NOMO-1 treated with dmso at 0.1 percent for 144 hours (cell line): ENCODE measurements around the gene POLR1D.

Source experiments
- DNase-seq: peaks from one replicate; lab custom pipeline; 2025; ENCODE audit not compliant: unreplicated experiment; lab: John Stamatoyannopoulos, UW

Gene POLR1D

DNA sequence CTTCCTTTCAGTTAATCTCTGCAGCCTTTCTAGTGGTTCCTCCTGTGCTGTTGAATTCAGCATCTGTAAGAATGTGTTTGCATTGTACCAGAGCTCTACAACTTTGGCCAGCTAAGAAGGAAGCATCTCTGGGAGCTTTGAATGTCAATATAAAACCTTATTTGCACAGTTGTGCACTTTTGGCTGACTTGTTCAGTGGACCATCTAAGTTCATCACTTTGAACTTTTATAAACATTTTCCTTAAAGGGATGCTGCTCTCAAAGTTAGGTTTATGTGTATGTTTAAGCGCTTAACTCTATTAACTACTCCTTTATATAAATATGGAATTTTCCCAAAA lies 15.6 kb downstream of the POLR1D start:
- DNase-seq = no peak

DNA sequence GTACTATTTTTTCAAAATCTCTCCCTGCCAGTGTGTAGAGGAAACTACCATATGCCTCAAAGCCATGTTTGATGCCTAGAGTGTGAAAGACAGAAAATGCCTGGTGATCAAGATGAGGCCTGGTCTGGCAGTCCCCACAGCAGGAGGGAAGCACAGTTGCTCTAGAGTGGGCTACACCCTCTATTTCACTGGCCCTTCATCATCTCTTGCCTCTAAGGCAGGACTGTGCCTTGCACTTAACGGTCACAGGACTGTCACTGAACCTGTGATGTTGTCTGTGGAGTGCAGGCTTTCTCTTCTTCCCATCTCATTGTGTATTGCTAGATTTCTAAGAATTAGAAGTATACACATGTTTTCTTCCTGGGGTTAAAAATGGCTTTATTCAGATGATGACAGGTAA lies 16.3 kb downstream of the POLR1D start:
- DNase-seq = no peak

DNA sequence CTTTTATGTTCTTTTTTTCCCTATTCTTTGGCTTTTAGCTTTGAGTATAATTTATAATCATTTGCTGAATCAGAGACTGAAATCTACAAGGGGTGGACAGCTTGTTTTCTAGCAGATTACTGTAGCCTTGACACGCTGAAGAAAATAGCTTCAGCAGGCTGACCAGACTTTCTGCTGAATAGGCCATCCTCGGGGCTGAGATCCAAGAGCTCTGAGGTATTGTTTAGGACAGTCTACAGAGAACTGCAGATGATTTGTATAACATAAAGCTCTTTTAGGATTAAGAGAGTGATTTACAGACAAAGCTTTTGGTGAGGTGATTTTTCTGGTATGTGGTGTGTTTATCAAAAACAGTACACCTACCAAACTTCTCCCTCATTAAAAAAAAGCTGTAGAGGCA lies 16.8 kb downstream of the POLR1D start:
- no peak for DNase-seq

- no peak for DNase-seq
Measured at GRCh38 chr13:27639186-27639585, 17.5 kb downstream of the POLR1D start.

DNA sequence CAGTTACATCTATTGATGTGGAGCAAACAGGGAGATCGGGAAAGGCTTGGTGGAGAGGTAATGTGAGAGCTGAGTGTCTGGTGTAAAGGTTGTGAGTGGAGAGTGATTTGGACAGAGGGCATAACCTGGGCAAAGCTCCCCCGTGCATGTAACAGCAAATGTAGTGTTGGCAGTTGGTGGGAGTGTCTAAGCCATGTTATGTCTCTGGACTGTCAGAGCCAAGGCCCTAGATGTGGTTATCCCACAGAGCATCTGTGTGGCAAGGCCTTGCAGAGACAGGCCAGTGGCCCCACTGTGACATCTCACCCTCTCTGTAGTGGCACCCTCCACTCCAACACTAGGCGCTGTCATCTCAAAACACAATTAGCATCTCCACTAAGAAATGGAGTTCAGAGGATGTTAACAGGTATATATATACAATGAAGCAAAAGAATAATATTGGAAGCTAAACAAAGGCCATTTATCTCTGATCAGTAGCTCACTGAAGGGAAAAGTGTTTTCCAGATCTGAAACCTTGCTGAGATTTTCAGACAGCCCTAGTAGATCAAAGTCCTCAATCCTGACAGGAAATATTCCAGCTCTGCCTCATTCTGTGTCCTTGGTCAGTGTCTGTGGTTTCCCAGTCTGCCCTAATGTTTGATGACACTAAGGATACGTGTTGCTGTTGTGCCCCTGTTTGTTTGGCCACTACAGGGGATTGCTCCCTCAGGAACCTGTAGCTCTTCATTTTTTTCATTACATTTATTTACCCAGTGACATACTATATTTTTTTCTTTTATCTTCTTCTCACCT lies 20.2 kb downstream of the POLR1D start:
- no peak for DNase-seq

- DNase-seq = no peak
Measured at GRCh38 chr13:27643334-27644132, 21.8 kb downstream of the POLR1D start.

DNA sequence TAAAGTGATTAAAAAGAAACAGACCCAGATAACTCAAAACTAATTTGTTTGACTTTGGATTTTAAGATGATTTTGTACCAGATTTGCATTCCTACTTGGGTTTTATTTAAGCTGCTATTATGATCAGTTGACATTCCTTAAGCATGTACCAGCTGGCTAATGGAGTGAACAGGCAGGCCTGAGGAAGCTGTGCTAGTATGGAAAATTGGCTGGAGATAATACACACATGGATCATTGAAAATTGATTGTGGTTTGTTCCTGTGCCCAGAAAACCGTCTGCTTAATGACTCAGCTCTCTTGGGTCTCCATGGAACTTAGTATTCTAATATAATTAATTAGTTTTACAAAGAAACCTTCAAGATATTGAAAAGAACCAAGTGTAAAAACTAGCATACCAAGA lies 22.6 kb downstream of the POLR1D start:
- no peak for DNase-seq

GRCh38 chr13:27650312-27650711 lies 28.6 kb downstream of the POLR1D start:
- no peak for DNase-seq

DNA sequence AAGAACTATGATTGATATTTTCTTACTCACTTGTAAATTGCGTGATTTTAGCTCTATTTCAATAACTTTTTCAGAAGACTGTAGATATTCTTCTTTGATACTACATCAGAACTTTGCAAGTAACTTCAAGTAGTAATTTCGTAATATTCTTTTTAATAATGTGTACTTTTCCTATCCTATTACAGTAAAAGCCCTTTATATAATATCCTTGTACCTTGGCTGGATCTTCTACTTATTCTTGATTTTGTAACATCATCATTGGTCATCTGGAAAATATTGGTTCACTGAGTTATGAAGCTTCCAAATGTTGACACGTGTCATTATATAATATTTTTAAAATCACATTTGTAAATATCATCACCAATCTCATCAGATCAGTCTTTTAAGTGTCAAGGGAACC lies 32.4 kb downstream of the POLR1D start:
- no peak for DNase-seq

DNA sequence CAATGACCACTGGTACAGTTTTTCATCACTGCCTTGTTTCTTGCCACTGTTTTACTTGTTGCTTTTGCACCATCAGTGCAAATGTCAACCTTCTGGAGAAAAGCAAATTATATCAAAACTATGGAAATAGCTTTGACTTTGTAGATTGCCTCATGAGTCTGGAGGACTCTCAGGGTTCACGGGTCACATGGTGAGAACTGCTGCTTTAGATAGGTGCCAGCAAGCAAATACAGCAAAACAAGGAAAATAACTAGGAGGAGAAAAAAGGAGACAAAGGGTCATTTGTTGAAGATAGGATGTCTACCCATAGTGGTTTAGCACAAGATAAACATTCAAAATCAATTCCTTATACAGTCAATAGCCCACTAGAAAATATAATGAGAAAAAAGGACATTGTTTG lies 33.1 kb downstream of the POLR1D start:
- DNase-seq = no peak

GRCh38 chr13:27657724-27658123 lies 36.0 kb downstream of the POLR1D start:
- no peak for DNase-seq

- DNase-seq = no peak
Measured at GRCh38 chr13:27658546-27658945, 36.9 kb downstream of the POLR1D start.

DNA sequence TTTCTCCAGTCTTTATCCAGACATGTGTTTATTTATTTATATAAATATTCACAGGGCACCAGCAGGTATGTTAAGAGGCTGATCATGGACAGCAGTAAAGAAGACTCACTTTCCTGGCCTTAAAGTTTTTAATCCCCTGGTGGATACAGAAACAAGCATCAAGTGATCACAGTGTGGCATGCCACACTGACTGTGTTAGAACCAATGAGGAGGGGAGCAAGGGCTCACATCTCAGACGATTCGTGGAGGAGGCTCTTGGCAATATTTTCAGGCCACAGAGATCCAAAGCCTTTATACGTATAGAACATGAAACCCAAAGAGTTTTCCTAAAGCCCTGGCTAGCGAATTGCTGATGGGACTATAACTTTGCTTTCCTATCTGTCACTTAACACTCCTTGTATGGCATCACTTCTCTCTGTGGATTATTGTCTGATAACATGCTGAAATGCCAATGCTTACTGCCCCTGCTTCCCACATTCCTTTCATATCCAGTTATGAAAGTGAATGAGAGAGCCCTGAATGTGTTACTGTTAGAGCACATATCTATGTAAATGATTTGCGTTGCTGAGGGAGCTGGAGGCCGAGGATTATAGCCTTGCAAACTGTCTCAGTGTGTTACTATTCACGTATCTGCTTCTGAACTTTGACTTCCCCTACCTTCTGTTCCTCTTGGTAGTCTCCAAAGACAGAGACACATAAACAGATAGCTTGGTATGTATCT lies 37.6 kb downstream of the POLR1D start:
- DNase-seq = no peak

GRCh38 chr13:27660511-27660910 lies 38.8 kb downstream of the POLR1D start:
- DNase-seq = no peak

DNA sequence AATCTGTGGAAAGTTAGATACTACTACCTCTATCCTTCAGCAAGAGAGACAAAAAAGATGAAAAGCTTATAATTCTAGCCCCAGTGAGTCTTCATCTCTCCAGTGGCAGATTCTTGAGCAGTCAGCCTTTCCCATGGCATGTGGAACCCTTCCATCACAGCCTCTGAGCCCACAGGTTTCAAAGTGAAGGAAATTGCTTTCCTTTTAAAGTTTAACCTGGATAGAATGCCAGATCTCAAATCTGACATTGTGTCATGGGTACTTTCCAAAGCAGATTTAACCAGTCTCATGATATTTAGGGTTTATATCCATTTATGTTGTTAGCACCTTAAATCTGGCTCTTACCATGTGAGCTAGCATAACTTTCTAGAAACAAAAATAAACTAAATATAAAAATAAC lies 39.3 kb downstream of the POLR1D start:
- no peak for DNase-seq

DNA sequence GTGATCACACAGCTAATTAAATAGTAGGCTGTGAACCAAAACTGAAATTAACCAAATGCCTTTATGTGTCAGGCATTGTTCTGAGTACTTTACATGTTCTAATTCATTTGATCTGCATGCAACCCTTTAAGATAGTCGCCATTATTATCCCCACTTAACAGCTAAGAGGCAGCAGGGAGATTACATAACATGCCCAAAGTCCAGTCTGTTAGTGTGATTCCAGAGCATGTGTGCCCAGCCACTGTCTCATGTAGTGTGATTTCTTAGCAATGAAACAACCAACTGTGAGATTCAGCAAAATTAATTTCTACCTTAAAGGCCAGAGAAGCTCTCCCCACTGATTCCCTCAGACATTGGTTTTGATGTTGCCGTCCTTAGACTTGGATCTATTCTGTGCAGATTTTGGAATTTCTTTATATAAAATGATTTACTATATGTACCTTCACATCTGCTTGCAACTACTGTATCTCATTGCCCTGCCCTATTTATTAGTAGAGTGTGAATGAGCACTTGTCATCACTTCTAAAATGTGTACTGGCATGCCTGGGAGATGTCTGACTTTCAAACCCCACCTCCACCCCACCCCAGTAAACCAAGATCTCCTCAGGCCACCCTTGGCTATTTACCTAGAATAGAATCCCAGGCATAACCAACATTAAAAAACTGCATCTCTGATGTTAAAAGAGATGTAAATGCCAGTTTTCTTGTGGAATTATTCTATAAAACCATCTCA lies 41.2 kb downstream of the POLR1D start:
- DNase-seq = no peak

- DNase-seq = no peak
Measured at GRCh38 chr13:27663947-27664346, 42.3 kb downstream of the POLR1D start.

GRCh38 chr13:27665333-27665732 lies 43.6 kb downstream of the POLR1D start:
- DNase-seq = no peak

- DNase-seq = no peak
Measured at GRCh38 chr13:27665761-27666160, 44.1 kb downstream of the POLR1D start.

DNA sequence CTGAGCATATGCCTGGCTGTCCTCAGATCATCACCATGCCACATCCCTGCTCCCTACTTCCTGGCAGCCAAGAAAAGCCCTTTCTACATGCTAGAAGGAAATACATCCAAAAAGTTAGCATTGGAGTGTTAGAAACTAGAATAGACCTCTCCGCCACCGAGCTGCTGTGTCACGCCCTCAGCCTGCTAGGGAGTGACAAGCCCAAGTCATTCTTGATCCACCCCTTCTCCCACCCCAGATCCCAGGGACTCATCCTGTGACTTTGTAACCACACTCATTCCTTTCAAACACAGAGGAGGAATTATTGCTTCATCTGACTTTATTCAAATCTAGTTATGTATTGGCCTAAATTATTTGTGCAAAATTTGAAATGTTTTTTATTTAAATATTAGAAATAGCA lies 45.3 kb downstream of the POLR1D start:
- DNase-seq = no peak

GRCh38 chr13:27667946-27668345 lies 46.3 kb downstream of the POLR1D start:
- no peak for DNase-seq
